Endodermal cell (in vitro differentiated cells): ENCODE results near the gene APOBR. TPM values are rescaled to one million over a fixed set of nuclear protein-coding genes. Genes with fewer than 3 reads are reported as not detected.
"Not testable (repeated sequence)": the region's sequence is repeated elsewhere in the genome, so short reads cannot be mapped to it uniquely, and the experiment has no call there.

ENCODE experiments used
- DNase-seq: peaks from one replicate; pipeline ENCODE4 v3.0.0-alpha.2; 2017
- H3K27ac ChIP-seq: 2 replicates; pipeline ENCODE4 v1.5.1; 2013; ENCODE audit warnings: mild to moderate bottlenecking, low read depth, low read length, moderate library complexity
- H3K27me3 ChIP-seq: 2 replicates; pipeline ENCODE4 v1.6.1; 2013; ENCODE audit warnings: mild to moderate bottlenecking, low read length, moderate library complexity; ENCODE audit not compliant: insufficient read depth, control insufficient read depth, poor library complexity, severe bottlenecking
- H3K36me3 ChIP-seq: 2 replicates; pipeline ENCODE4 v1.7.0; 2013; ENCODE audit warnings: mild to moderate bottlenecking, low read length, moderate library complexity; ENCODE audit not compliant: control insufficient read depth, insufficient read depth
- H3K4me1 ChIP-seq: one replicate; pipeline ENCODE4 v1.7.0; 2013; ENCODE audit warnings: low read length; ENCODE audit not compliant: control insufficient read depth, insufficient read depth
- H3K4me3 ChIP-seq: 2 replicates; pipeline ENCODE4 v1.5.1; 2013; ENCODE audit warnings: mild to moderate bottlenecking, low read length, moderate library complexity
- H3K9ac ChIP-seq: 2 replicates; pipeline ENCODE4 v1.6.1; 2013; ENCODE audit warnings: mild to moderate bottlenecking, low read length, moderate library complexity; ENCODE audit not compliant: poor library complexity, severe bottlenecking; ENCODE audit errors: extremely low read depth
- H3K9me3 ChIP-seq: 2 replicates; pipeline ENCODE4 v1.6.1; 2013; ENCODE audit warnings: mild to moderate bottlenecking, low read length, moderate library complexity; ENCODE audit not compliant: control insufficient read depth
- H3K27ac Mint-ChIP-seq: 2 replicates; pipeline ENCODE4 v1.8.0; 2020; ENCODE audit warnings: mixed read lengths
- H3K27me3 Mint-ChIP-seq: 2 replicates; pipeline ENCODE4 v1.8.0; 2021; ENCODE audit warnings: mild to moderate bottlenecking, mixed read lengths; ENCODE audit not compliant: insufficient read depth
- H3K36me3 Mint-ChIP-seq: 2 replicates; pipeline ENCODE4 v1.8.0; 2020; ENCODE audit warnings: low read depth, mixed read lengths
- H3K4me1 Mint-ChIP-seq: 2 replicates; pipeline ENCODE4 v1.8.0; 2020; ENCODE audit warnings: mixed read lengths
- H3K4me3 Mint-ChIP-seq: 2 replicates; pipeline ENCODE4 v1.8.0; 2020; ENCODE audit warnings: mild to moderate bottlenecking, moderate library complexity, mixed read lengths
- H3K9me3 Mint-ChIP-seq: 2 replicates; pipeline ENCODE4 v1.8.0; 2020; ENCODE audit warnings: mild to moderate bottlenecking, mixed read lengths
- WGBS, 2 experiments: methylation state at CpG; one replicate each; pipeline versions ENCODE4 v1.1.5 to v1.1.7; 2013; ENCODE audit warnings: missing lambda C conversion rate in 2 of 2, mixed read lengths in 1 of 2; ENCODE audit not compliant: insufficient coverage in 1 of 2, insufficient read length in 1 of 2; 5-methylcytosine and 5-hydroxymethylcytosine counted together
- total RNA-seq, 2 donors: library from RNA; stranded (reverse); fragmentation: NEBNext Ultra II Directional in 1 of 2; extraction: Animal tissue kit (Norgen Biotek cat#: 25700) in 1 of 2; gene quantifications; 2 replicates in 1 of 2; 3 replicates in 1 of 2; pipeline ENCODE4 v1.2.1, GENCODE V29; 2021
- TF ChIP-seq, protein P1 (sequence below): fragments of 200-600 bp; sonication (generic); conservative IDR thresholded peaks from 2 replicates; pipeline ENCODE4 v1.5.0; 2021; ENCODE audit warnings: antibody characterized with exemption, mild to moderate bottlenecking

APOBR gene
- total RNA-seq, 2 donors from 2014 or later: not detected

DNA sequence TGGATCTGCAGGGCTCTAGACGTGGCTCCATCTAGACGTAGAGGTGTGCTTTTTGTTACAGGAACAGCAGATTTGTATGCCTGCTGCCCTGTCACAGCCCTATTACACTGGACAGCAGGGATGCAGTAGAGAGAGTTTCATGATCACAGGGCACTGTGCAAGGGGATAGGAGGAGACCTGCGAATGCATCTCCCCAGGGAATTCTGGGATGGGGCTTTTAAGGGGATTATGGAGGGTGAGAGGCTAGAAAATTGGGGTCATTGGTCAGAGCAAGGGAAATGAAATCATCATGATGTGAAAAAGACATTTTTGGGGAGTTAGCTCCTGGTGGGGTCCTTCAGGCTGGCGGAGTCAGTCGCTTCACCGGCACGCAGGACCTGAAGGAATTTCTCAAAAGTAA, 48.2 kb downstream of the APOBR start:
- Histone ChIP-seq H3K9ac (no peak overlapping the region), H3K4me3 (no peak overlapping the region), H3K4me1 (no peaks in the 10 kb centered on the region), H3K27ac (no peak overlapping the region), H3K36me3 (no peaks in the 10 kb centered on the region), H3K9me3 (no peaks in the 10 kb centered on the region), H3K27me3 (no peaks in the 10 kb centered on the region)
- H3K27me3 Mint-ChIP-seq: no peaks in the 10 kb centered on the region
- no peak overlapping the region for H3K27ac Mint-ChIP-seq
- no peaks in the 10 kb centered on the region for H3K36me3 Mint-ChIP-seq
- TF ChIP-seq, protein P1, sequence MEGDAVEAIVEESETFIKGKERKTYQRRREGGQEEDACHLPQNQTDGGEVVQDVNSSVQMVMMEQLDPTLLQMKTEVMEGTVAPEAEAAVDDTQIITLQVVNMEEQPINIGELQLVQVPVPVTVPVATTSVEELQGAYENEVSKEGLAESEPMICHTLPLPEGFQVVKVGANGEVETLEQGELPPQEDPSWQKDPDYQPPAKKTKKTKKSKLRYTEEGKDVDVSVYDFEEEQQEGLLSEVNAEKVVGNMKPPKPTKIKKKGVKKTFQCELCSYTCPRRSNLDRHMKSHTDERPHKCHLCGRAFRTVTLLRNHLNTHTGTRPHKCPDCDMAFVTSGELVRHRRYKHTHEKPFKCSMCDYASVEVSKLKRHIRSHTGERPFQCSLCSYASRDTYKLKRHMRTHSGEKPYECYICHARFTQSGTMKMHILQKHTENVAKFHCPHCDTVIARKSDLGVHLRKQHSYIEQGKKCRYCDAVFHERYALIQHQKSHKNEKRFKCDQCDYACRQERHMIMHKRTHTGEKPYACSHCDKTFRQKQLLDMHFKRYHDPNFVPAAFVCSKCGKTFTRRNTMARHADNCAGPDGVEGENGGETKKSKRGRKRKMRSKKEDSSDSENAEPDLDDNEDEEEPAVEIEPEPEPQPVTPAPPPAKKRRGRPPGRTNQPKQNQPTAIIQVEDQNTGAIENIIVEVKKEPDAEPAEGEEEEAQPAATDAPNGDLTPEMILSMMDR: no peak
- DNase-seq: no peak
- H3K4me1 Mint-ChIP-seq: no peaks in the 10 kb centered on the region
- no peaks in the 10 kb centered on the region for H3K9me3 Mint-ChIP-seq
- WGBS, 2 experiments: 92 to 95% methylated on average over 4 to 7 of the region's 7 CpGs
- no peak overlapping the region for H3K4me3 Mint-ChIP-seq

DNA sequence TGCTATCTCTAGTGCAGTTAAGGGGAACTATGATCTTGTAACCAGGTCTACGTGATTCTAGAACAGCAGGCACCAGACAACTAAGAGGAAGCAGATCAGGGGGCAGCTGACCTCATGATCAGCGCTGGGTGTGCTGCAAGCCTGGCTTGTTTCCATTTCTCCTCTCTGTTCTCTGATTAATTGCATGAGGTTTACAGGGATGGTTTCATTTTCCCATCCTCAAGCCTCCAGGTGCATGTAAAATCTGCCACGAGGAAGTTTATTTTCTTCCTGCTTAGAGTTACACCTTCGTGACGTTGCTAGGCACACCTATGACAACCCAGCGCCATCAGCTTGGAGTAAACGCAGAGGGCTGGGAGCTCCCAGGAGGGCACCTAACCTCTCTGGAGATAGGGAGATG, 48.6 kb downstream of the APOBR start:
- Histone ChIP-seq H3K9ac (no peak overlapping the region), H3K36me3 (no peaks in the 10 kb centered on the region), H3K9me3 (no peaks in the 10 kb centered on the region), H3K4me1 (no peaks in the 10 kb centered on the region), H3K27me3 (no peaks in the 10 kb centered on the region), H3K27ac (no peak overlapping the region), H3K4me3 (no peak overlapping the region)
- no peaks in the 10 kb centered on the region for H3K27me3 Mint-ChIP-seq
- H3K27ac Mint-ChIP-seq: no peak overlapping the region
- WGBS, 2 experiments: 95 to 99% methylated on average over 5 to 7 of the region's 7 CpGs
- no peak overlapping the region for H3K4me3 Mint-ChIP-seq
- H3K4me1 Mint-ChIP-seq: no peaks in the 10 kb centered on the region
- DNase-seq: no peak
- TF ChIP-seq, protein P1: no peak
- H3K36me3 Mint-ChIP-seq: no peaks in the 10 kb centered on the region
- H3K9me3 Mint-ChIP-seq: no peaks in the 10 kb centered on the region

DNA sequence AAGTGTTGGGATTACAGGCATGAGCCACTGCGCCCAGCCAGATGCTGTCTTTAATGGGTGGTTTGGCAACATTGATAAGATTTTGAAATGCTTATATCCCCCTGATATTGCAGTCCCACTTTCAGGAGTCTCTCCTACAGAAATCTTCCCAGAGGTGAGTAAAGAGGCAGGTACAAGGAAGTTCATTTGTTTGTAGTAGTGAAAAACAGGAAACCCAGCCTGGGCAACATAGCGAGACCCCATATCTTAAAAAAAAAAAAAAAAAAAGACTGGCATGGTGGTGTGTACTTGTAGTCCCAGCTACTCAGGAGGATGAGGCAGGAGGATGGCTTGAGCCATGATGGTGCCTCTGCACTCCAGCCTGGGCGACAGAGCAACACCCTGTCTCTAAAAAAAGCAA, 50.6 kb downstream of the APOBR start:
- no peaks in the 10 kb centered on the region for H3K9me3 Mint-ChIP-seq
- Histone ChIP-seq H3K9ac (no peak overlapping the region), H3K27me3 (no peaks in the 10 kb centered on the region), H3K36me3 (no peaks in the 10 kb centered on the region), H3K27ac (no peak overlapping the region), H3K4me1 (no peaks in the 10 kb centered on the region), H3K9me3 (no peaks in the 10 kb centered on the region), H3K4me3 (no peak overlapping the region)
- DNase-seq: no peak
- WGBS, 2 experiments: 94 to 100% methylated on average over 2 to 3 of the region's 3 CpGs
- H3K27ac Mint-ChIP-seq: no peak overlapping the region
- no peak overlapping the region for H3K4me3 Mint-ChIP-seq
- no peaks in the 10 kb centered on the region for H3K36me3 Mint-ChIP-seq
- TF ChIP-seq, protein P1: no peak
- no peaks in the 10 kb centered on the region for H3K27me3 Mint-ChIP-seq
- no peaks in the 10 kb centered on the region for H3K4me1 Mint-ChIP-seq

DNA sequence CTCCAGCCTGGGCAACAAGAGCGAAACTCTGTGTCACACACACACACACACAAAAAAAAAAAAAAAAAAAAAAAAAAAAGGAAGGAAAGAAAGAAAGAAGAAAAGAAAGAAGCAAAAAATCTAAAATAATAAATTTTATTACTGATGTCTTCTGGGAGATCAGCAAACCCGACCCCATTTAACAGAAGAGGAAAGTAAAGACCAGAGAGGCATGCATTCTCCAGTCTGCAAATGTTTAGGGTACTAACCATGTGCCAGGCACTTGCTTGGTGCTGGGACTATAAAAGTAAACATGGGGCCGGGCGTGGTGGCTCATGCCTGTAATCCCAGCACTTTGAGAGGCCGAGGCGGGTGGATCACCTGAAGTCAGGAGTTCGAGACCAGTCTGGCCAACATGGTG, 51.5 kb downstream of the APOBR start:
- not testable (repeated sequence) for H3K4me1 ChIP-seq, H3K9me3 ChIP-seq, H3K4me3 ChIP-seq, H3K4me1 Mint-ChIP-seq, H3K36me3 Mint-ChIP-seq, H3K27ac Mint-ChIP-seq, H3K9ac ChIP-seq, H3K36me3 ChIP-seq, DNase-seq, H3K27ac ChIP-seq, H3K9me3 Mint-ChIP-seq, H3K27me3 ChIP-seq, H3K27me3 Mint-ChIP-seq, H3K4me3 Mint-ChIP-seq
- 86 to 97% methylated on average over 4 to 6 of the region's 7 CpGs for WGBS, 2 experiments
